Measurements from ENCODE around the gene NAV2. TPM values are rescaled to one million over a fixed set of nuclear protein-coding genes. Genes with fewer than 3 reads are reported as not detected.

NAV2 gene
- total RNA-seq, 4 donors from 2014 or later, result 9.1 to 34.7 (median 22.2) TPM

GRCh38 chr11:19871531-19871930 is 158.9 kb downstream of the NAV2 start:
- Histone ChIP-seq H3K36me3 (no peaks in the 10 kb centered on the region), H3K27ac (no peak overlapping the region), H3K9me3 (no peaks in the 10 kb centered on the region), H3K27me3 (no peaks in the 10 kb centered on the region), H3K4me3 (no peak overlapping the region), H3K4me1 (peaks cover 42% of the 10 kb centered on the region)
- no peak for DNase-seq (ENCODE audit: low spot score in 2 of 2)
- TF ChIP-seq EP300 (IDR thresholded peaks at IDR 0.05), result no peak
- TF ChIP-seq POLR2A (IDR thresholded peaks at IDR 0.05), result no peak
- TF ChIP-seq POLR2AphosphoS5 (IDR thresholded peaks at IDR 0.05), result no peak
- TF ChIP-seq CTCF (IDR thresholded peaks at IDR 0.05), result no peak
- 76% methylated on average over 5 of the region's 8 CpGs for WGBS

GRCh38 chr11:19872512-19873145 is 160.0 kb downstream of the NAV2 start:
- peaks cover 39% of the 10 kb centered on the region for H3K4me1 ChIP-seq
- 74% methylated on average over 4 of the region's 4 CpGs for WGBS
- DNase-seq (ENCODE audit: low spot score in 2 of 2), result no peak
- H3K27ac ChIP-seq, result no peak overlapping the region
- no peaks in the 10 kb centered on the region for H3K27me3 ChIP-seq
- H3K9me3 ChIP-seq, result no peaks in the 10 kb centered on the region
- no peak overlapping the region for H3K4me3 ChIP-seq
- TF ChIP-seq EP300 (IDR thresholded peaks at IDR 0.05) (no peak), POLR2A (IDR thresholded peaks at IDR 0.05) (no peak), POLR2AphosphoS5 (IDR thresholded peaks at IDR 0.05) (no peak), CTCF (IDR thresholded peaks at IDR 0.05) (no peak)
- H3K36me3 ChIP-seq, result no peaks in the 10 kb centered on the region

GRCh38 chr11:19873730-19874129 is 161.1 kb downstream of the NAV2 start:
- 57% methylated on average over 1 of the region's 1 CpG for WGBS
- H3K27ac ChIP-seq, result no peak overlapping the region

GRCh38 chr11:19874266-19874665 is 161.6 kb downstream of the NAV2 start:
- H3K36me3 ChIP-seq, result no peaks in the 10 kb centered on the region
- no peak overlapping the region for H3K27ac ChIP-seq
- no peak overlapping the region for H3K4me3 ChIP-seq
- no peak for DNase-seq (ENCODE audit: low spot score in 2 of 2)
- no peaks in the 10 kb centered on the region for H3K9me3 ChIP-seq
- TF ChIP-seq POLR2AphosphoS5 (IDR thresholded peaks at IDR 0.05) (no peak), CTCF (IDR thresholded peaks at IDR 0.05) (no peak), POLR2A (IDR thresholded peaks at IDR 0.05) (no peak), EP300 (IDR thresholded peaks at IDR 0.05) (no peak)
- no peaks in the 10 kb centered on the region for H3K27me3 ChIP-seq
- peaks cover 29% of the 10 kb centered on the region for H3K4me1 ChIP-seq

More at GRCh38 chr11:19873730-19874129, 161.1 kb downstream of the NAV2 start:
- no peak for DNase-seq (ENCODE audit: low spot score in 2 of 2)
- TF ChIP-seq POLR2A (IDR thresholded peaks at IDR 0.05), result no peak
- TF ChIP-seq EP300 (IDR thresholded peaks at IDR 0.05), result no peak
- no peak for TF ChIP-seq CTCF (IDR thresholded peaks at IDR 0.05)
- no peak for TF ChIP-seq POLR2AphosphoS5 (IDR thresholded peaks at IDR 0.05)
- Histone ChIP-seq H3K4me1 (peaks cover 29% of the 10 kb centered on the region), H3K36me3 (no peaks in the 10 kb centered on the region), H3K4me3 (no peak overlapping the region), H3K27me3 (no peaks in the 10 kb centered on the region), H3K9me3 (no peaks in the 10 kb centered on the region)

- Histone ChIP-seq H3K36me3 (peaks cover 9% of the 10 kb centered on the region), H3K27ac (no peak overlapping the region), H3K27me3 (no peaks in the 10 kb centered on the region), H3K4me3 (no peak overlapping the region), H3K4me1 (peaks cover 30% of the 10 kb centered on the region), H3K9me3 (no peaks in the 10 kb centered on the region)
- no peak for DNase-seq (ENCODE audit: low spot score in 2 of 2)
- TF ChIP-seq CTCF (IDR thresholded peaks at IDR 0.05), result no peak
- no peak for TF ChIP-seq POLR2A (IDR thresholded peaks at IDR 0.05)
- TF ChIP-seq POLR2AphosphoS5 (IDR thresholded peaks at IDR 0.05), result no peak
- 96% methylated on average over 1 of the region's 1 CpG for WGBS
Measured at GRCh38 chr11:19876750-19877149, 164.1 kb downstream of the NAV2 start.
